Measurements from ENCODE around the gene PYGM.

Gene PYGM

GRCh38 chr11:64697663-64698375 is 62.0 kb downstream of the PYGM start:
- ChIA-PET POLR2A (ENCODE audit: low non-redundant PET) (no interaction called here), CTCF (no interaction called here)
- TF ChIP-seq, protein P1, sequence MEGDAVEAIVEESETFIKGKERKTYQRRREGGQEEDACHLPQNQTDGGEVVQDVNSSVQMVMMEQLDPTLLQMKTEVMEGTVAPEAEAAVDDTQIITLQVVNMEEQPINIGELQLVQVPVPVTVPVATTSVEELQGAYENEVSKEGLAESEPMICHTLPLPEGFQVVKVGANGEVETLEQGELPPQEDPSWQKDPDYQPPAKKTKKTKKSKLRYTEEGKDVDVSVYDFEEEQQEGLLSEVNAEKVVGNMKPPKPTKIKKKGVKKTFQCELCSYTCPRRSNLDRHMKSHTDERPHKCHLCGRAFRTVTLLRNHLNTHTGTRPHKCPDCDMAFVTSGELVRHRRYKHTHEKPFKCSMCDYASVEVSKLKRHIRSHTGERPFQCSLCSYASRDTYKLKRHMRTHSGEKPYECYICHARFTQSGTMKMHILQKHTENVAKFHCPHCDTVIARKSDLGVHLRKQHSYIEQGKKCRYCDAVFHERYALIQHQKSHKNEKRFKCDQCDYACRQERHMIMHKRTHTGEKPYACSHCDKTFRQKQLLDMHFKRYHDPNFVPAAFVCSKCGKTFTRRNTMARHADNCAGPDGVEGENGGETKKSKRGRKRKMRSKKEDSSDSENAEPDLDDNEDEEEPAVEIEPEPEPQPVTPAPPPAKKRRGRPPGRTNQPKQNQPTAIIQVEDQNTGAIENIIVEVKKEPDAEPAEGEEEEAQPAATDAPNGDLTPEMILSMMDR (conservative IDR thresholded peaks at IDR 0.05; ENCODE audit: low read depth), result no peak
- H3K27ac ChIP-seq, result no peak overlapping the region
- no peak for DNase-seq (ENCODE audit: low spot score)
